ENCODE data around the gene SLC24A4.

- no peak for TF ChIP-seq CTCF (IDR thresholded peaks at IDR 0.05; ENCODE audit: low read depth, low read length, poor library complexity, severe bottlenecking)
- TF ChIP-seq EZH2phosphoT487 (IDR thresholded peaks at IDR 0.05; ENCODE audit: borderline replicate concordance, low read length) = no peak
Measured at GRCh38 chr14:92532490-92533163, 209.7 kb downstream of the SLC24A4 start.
